ENCODE data around the gene RFLNA. TPM values are rescaled to one million over a fixed set of nuclear protein-coding genes. Genes with fewer than 3 reads are reported as not detected.

RFLNA gene
- total RNA-seq, 2 experiments from 2014 or later: not detected

DNA sequence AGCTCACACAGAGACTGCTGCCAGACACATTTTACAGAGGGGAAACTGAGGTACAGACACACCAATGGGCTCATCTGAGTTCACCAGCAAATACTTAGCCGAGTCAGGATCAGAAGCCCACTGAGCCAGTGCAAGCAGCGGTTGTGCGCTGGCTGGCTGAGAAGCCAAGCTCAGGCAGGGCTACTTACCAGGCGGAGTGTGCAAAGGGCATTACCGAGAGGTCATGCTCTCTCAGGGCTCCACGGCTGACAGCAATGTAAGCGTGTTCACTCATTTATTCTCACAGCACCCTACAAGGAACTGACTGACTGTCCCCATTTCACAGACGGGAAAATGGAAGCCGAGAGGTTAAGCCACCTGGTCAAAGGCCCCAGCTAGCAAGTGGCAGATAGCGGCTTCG, 63.7 kb downstream of the RFLNA start:
- H3K4me1 ChIP-seq (ENCODE audit: insufficient read depth, low read length): no peaks in the 10 kb centered on the region
- ChIA-PET POLR2A (no interaction called here), CTCF (no interaction called here)
- no peaks in the 10 kb centered on the region for H3K9me3 ChIP-seq (ENCODE audit: control insufficient read depth in 1 of 2, insufficient read depth in 1 of 2, low read length in 2 of 2)
- intact Hi-C loops (cut with DNase I, micrococcal nuclease): no loop called here
- Mint-ChIP-seq H3K4me3 (no peak overlapping the region), H3K27ac (no peak overlapping the region), H3K9me3 (no peaks in the 10 kb centered on the region), H3K27me3 (no peaks in the 10 kb centered on the region), H3K36me3 (ENCODE audit: low read depth) (peaks cover 59% of the 10 kb centered on the region), H3K4me1 (ENCODE audit: low read depth) (no peaks in the 10 kb centered on the region)
- H3K36me3 ChIP-seq (ENCODE audit: insufficient read depth, low read length): peaks cover 83% of the 10 kb centered on the region
- H3K27me3 ChIP-seq (ENCODE audit: control insufficient read depth in 1 of 2, insufficient read depth in 2 of 2, low read length in 2 of 2): no peaks in the 10 kb centered on the region
- H3K4me3 ChIP-seq (ENCODE audit: low read length): no peak overlapping the region
- TF ChIP-seq, protein P1, sequence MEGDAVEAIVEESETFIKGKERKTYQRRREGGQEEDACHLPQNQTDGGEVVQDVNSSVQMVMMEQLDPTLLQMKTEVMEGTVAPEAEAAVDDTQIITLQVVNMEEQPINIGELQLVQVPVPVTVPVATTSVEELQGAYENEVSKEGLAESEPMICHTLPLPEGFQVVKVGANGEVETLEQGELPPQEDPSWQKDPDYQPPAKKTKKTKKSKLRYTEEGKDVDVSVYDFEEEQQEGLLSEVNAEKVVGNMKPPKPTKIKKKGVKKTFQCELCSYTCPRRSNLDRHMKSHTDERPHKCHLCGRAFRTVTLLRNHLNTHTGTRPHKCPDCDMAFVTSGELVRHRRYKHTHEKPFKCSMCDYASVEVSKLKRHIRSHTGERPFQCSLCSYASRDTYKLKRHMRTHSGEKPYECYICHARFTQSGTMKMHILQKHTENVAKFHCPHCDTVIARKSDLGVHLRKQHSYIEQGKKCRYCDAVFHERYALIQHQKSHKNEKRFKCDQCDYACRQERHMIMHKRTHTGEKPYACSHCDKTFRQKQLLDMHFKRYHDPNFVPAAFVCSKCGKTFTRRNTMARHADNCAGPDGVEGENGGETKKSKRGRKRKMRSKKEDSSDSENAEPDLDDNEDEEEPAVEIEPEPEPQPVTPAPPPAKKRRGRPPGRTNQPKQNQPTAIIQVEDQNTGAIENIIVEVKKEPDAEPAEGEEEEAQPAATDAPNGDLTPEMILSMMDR (IDR thresholded peaks at IDR 0.05): no peak
- no peak overlapping the region for H3K27ac ChIP-seq (ENCODE audit: low read depth in 1 of 2, low read length in 2 of 2)
- ATAC-seq (ENCODE audit: poor library complexity) (no peak), DNase-seq (no peak)

DNA sequence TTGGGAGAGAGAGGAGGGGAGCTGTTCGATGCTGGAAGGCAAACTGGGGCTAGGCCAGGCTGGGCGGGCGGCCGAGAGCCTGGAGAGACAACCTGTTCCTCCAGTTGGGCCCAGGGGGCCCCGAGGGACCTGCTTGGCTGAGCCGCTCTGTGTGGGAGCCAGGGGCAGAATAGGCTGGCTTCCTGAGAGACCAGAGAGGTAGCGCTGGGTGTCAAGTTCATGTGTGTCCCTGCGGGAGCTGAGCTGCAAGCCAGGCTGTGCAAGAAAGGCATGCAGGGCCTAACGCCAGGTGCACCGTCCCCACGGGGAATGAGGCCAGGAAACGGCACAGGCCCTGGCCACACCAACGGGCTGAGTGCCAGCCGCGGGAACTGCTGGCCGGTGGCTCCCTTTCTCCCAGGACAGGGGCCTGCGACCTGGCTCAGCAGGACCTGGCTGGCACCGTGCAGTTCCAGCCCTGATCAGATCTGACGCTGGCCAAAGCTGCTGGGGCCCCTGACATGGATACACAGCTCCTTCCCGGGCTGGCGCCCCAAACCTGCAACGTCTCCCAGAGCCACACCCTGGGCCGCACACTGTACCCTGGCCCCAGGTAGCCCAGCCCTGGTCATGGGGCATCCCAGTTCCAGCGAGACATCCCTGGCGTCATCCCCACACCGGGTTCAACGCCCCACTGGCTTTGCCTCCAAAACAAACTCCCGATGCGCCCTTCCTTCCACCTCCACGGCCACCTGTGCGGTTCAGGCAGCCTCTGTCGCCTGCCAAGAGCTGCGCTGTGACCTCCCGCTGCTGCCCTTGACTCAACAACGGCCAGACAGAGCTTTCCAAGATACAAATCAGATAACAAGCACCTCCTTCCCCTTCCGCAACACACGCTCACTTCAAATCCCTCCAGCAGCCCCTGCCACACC, 65.0 kb downstream of the RFLNA start:
- DNase-seq (no peak), ATAC-seq (ENCODE audit: poor library complexity) (no peak)
- ChIA-PET POLR2A (no interaction called here), CTCF (no interaction called here)
- intact Hi-C loops (cut with DNase I, micrococcal nuclease): no loop called here
- Mint-ChIP-seq H3K9me3 (no peaks in the 10 kb centered on the region), H3K4me3 (no peak overlapping the region), H3K27me3 (no peaks in the 10 kb centered on the region), H3K27ac (no peak overlapping the region), H3K36me3 (ENCODE audit: low read depth) (peaks cover 52% of the 10 kb centered on the region), H3K4me1 (ENCODE audit: low read depth) (no peaks in the 10 kb centered on the region)
- Histone ChIP-seq H3K4me1 (ENCODE audit: insufficient read depth, low read length) (no peaks in the 10 kb centered on the region), H3K9me3 (ENCODE audit: control insufficient read depth in 1 of 2, insufficient read depth in 1 of 2, low read length in 2 of 2) (no peaks in the 10 kb centered on the region), H3K27ac (ENCODE audit: low read depth in 1 of 2, low read length in 2 of 2) (no peak overlapping the region), H3K4me3 (ENCODE audit: low read length) (no peak overlapping the region), H3K36me3 (ENCODE audit: insufficient read depth, low read length) (peaks cover 74% of the 10 kb centered on the region), H3K27me3 (ENCODE audit: control insufficient read depth in 1 of 2, insufficient read depth in 2 of 2, low read length in 2 of 2) (no peaks in the 10 kb centered on the region)
- TF ChIP-seq, protein P1 (IDR thresholded peaks at IDR 0.05): no peak

DNA sequence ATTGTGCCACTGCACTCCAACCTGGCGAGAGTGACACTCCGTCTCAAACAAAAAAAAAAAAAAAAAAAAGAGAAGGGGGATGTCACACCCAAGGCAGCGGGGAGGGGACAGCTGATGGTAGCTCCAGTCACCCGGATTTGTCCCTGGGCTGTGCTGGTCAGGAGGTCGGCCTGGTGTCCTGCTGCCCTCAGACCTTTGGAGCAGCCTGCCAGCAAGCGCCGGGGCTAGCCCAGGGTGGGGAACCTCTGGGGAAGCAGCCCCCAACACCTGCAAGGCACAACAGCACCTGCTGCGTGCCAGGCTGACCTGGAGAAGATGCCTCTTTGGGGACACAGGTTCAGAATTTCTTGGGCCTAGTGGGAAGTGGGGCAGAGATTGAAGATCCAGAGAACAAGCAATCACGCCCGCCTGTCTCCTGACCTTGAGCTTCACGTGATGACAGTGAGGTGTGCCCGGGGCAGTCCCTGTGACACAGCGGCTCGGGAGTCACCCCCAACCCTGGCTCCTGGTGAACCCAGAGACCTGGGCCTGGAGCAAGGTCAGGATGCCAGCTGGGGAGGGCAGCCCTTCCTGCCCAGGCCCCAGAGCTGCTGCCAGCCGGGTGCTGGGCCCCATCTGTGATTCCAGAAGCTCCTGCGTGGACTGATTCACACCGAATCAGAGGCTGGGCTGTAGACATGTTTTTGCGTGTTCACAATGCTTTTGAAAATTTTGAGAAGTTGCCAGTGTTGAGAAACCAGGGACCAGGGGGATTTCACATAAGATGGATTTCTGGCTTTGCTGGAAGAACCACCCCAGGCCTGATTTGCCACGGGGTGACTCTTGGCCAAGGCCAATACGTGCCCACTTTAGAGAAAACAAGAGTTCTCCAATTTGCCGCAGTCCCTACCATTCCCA, 66.4 kb downstream of the RFLNA start:
- peaks cover 47% of the 10 kb centered on the region for H3K36me3 Mint-ChIP-seq (ENCODE audit: low read depth)
- H3K27me3 Mint-ChIP-seq: no peaks in the 10 kb centered on the region
- ChIA-PET CTCF (no interaction called here), POLR2A (no interaction called here)
- H3K9me3 Mint-ChIP-seq: no peaks in the 10 kb centered on the region
- DNase-seq (no peak), ATAC-seq (ENCODE audit: poor library complexity) (no peak)
- Histone ChIP-seq H3K9me3 (ENCODE audit: control insufficient read depth in 1 of 2, insufficient read depth in 1 of 2, low read length in 2 of 2) (no peaks in the 10 kb centered on the region), H3K27ac (ENCODE audit: low read depth in 1 of 2, low read length in 2 of 2) (no peak overlapping the region), H3K36me3 (ENCODE audit: insufficient read depth, low read length) (peaks cover 64% of the 10 kb centered on the region), H3K27me3 (ENCODE audit: control insufficient read depth in 1 of 2, insufficient read depth in 2 of 2, low read length in 2 of 2) (no peaks in the 10 kb centered on the region), H3K4me3 (ENCODE audit: low read length) (no peak overlapping the region), H3K4me1 (ENCODE audit: insufficient read depth, low read length) (no peaks in the 10 kb centered on the region)
- intact Hi-C loops (cut with DNase I, micrococcal nuclease): no loop called here
- H3K4me1 Mint-ChIP-seq (ENCODE audit: low read depth): no peaks in the 10 kb centered on the region
- TF ChIP-seq, protein P1 (IDR thresholded peaks at IDR 0.05): no peak
- H3K4me3 Mint-ChIP-seq: no peak overlapping the region
- H3K27ac Mint-ChIP-seq: no peak overlapping the region

All from CD4-positive, alpha-beta T cell (primary cell).